Hepatocyte (in vitro differentiated cells): Measurements from ENCODE around the gene UXT. TPM values are rescaled to one million over a fixed set of nuclear protein-coding genes. Genes with fewer than 3 reads are reported as not detected.

Experiments
- DNase-seq: peaks from one replicate; pipeline ENCODE4 v3.0.0-alpha.2; 2016; ENCODE audit warnings: low spot score
- H2AFZ ChIP-seq: fragments of 200-600 bp; sonication (generic); 2 replicates; pipeline ENCODE4 v1.6.0; 2016; ENCODE audit warnings: antibody characterized with exemption, mild to moderate bottlenecking
- H3K27ac ChIP-seq: fragments of 200-600 bp; sonication (generic); 2 replicates; pipeline ENCODE4 v1.5.1; 2016; ENCODE audit warnings: mild to moderate bottlenecking
- H3K27me3 ChIP-seq: fragments of 200-600 bp; sonication (generic); 2 replicates; pipeline ENCODE4 v1.6.1; 2016
- H3K36me3 ChIP-seq: fragments of 200-600 bp; sonication (generic); replicated peaks from 2 replicates; pipeline ENCODE4 v1.5.1; 2016; ENCODE audit warnings: low read depth; ENCODE audit not compliant: insufficient read depth
- H3K4me1 ChIP-seq: fragments of 200-600 bp; sonication (generic); 2 replicates; pipeline ENCODE4 v1.5.1; 2016; ENCODE audit warnings: mild to moderate bottlenecking, moderate library complexity; ENCODE audit not compliant: insufficient read depth
- H3K4me2 ChIP-seq: fragments of 200-600 bp; sonication (generic); 2 replicates; pipeline ENCODE4 v1.6.0; 2016
- H3K4me3 ChIP-seq: fragments of 200-600 bp; sonication (generic); 2 replicates; pipeline ENCODE4 v1.5.1; 2016; ENCODE audit warnings: mild to moderate bottlenecking
- H3K79me2 ChIP-seq: fragments of 200-600 bp; sonication (generic); 2 replicates; pipeline ENCODE4 v1.6.0; 2017; ENCODE audit warnings: mild to moderate bottlenecking
- H3K9me2 ChIP-seq: fragments of 200-600 bp; sonication (generic); replicated peaks from 2 replicates; pipeline ENCODE4 v1.6.0; 2017; ENCODE audit warnings: mild to moderate bottlenecking; ENCODE audit not compliant: insufficient read depth
- H3K9me3 ChIP-seq: fragments of 200-600 bp; sonication (generic); 2 replicates; pipeline ENCODE4 v1.5.1; 2016; ENCODE audit warnings: low read depth, mild to moderate bottlenecking
- H4K20me1 ChIP-seq: fragments of 200-600 bp; sonication (generic); 2 replicates; pipeline ENCODE4 v1.6.0; 2016; ENCODE audit warnings: mild to moderate bottlenecking; ENCODE audit not compliant: insufficient read depth, poor library complexity, severe bottlenecking
- CTCF ChIP-seq: fragments of 200-600 bp; sonication (generic); IDR thresholded peaks from 2 replicates; pipeline ENCODE4 v1.5.1; 2016; ENCODE audit warnings: antibody characterized with exemption, mild to moderate bottlenecking; ENCODE audit not compliant: poor library complexity
- EZH2 ChIP-seq: fragments of 200-600 bp; sonication (generic); IDR thresholded peaks from 2 replicates; pipeline ENCODE4 v1.6.1; 2016; ENCODE audit warnings: antibody characterized with exemption, mild to moderate bottlenecking, borderline replicate concordance
- EZH2phosphoT487 ChIP-seq: fragments of 200-600 bp; sonication (generic); IDR thresholded peaks from one replicate; pipeline ENCODE4 v1.6.1; 2018; ENCODE audit warnings: antibody characterized with exemption, mild to moderate bottlenecking, low read depth, moderate library complexity; ENCODE audit not compliant: unreplicated experiment, severe bottlenecking
- WGBS: methylation state at CpG from one replicate; pipeline ENCODE4 v1.1.6; 2016; ENCODE audit warnings: low lambda C conversion rate; ENCODE audit errors: missing lambda C conversion rate; 5-methylcytosine and 5-hydroxymethylcytosine counted together
- polyA plus RNA-seq: library from polyadenylated mRNA; unstranded; fragments of >200 nt; fragmentation: Nextera tagmentation; extraction: Ambion mirVana; gene quantifications from 2 replicates; pipeline ENCODE4 v1.2.1, GENCODE V29; 2016
- total RNA-seq: library from RNA; depleted of rRNA; stranded (reverse); fragments of >200 nt; gene quantifications from 2 replicates; pipeline ENCODE4 v1.2.3, GENCODE V29; 2014

Gene UXT
- total and polyA plus RNA-seq, 2 experiments from 2014 or later = 96.1 to 141 TPM

GRCh38 chrX:47650164-47651042, 8.6 kb downstream of the UXT start, which contains the start of gene ELK1:
ELK1 (minus strand) TSS chrX:47650563; CDS start chrX:47641441, 9,122 bp downstream.
- peaks cover 3% of the 10 kb centered on the region for H3K4me1 ChIP-seq
- no peak for TF ChIP-seq EZH2phosphoT487
- no peak for TF ChIP-seq CTCF
- TF ChIP-seq EZH2 = no peak
- H3K4me2 ChIP-seq = peak within 1 kb of the TSS; percentile 77
- H4K20me1 ChIP-seq = no peaks in the 10 kb centered on the region
- 42% methylated on average over 52 of the region's 65 CpGs for WGBS
- DNase-seq = peak; percentile 95
- no peaks in the 10 kb centered on the region for H3K9me2 ChIP-seq
- H3K27ac ChIP-seq = peak within 1 kb of the TSS; percentile 91
- no peak within 1 kb of the TSS for H2AFZ ChIP-seq
- no peaks in the 10 kb centered on the region for H3K27me3 ChIP-seq
- H3K36me3 ChIP-seq = no peaks in the 10 kb centered on the region
- H3K79me2 ChIP-seq = peaks cover 18% of the 10 kb centered on the region
- H3K4me3 ChIP-seq = peak within 1 kb of the TSS; percentile 36
- no peaks in the 10 kb centered on the region for H3K9me3 ChIP-seq

- Histone ChIP-seq H3K79me2 (peaks cover 18% of the 10 kb centered on the region), H4K20me1 (no peaks in the 10 kb centered on the region), H3K36me3 (no peaks in the 10 kb centered on the region), H3K4me1 (peaks cover 3% of the 10 kb centered on the region), H3K9me3 (no peaks in the 10 kb centered on the region), H2AFZ (no peak overlapping the region), H3K9me2 (no peaks in the 10 kb centered on the region), H3K27ac (peak overlapping the region; percentile 91), H3K4me3 (peak overlapping the region; percentile 36), H3K4me2 (peak overlapping the region; percentile 77), H3K27me3 (no peaks in the 10 kb centered on the region)
- no peak for DNase-seq
- no peak for TF ChIP-seq CTCF
- TF ChIP-seq EZH2phosphoT487 = no peak
- no peak for TF ChIP-seq EZH2
- WGBS = 57% methylated on average over 8 of the region's 11 CpGs
Observed at GRCh38 chrX:47649781-47650163, 9.2 kb downstream of the UXT start.

GRCh38 chrX:47649271-47649670, 9.7 kb downstream of the UXT start:
- no peak for DNase-seq
- no peaks in the 10 kb centered on the region for H4K20me1 ChIP-seq
- H3K36me3 ChIP-seq = no peaks in the 10 kb centered on the region
- 61% methylated on average over 8 of the region's 8 CpGs for WGBS
- peaks cover 18% of the 10 kb centered on the region for H3K79me2 ChIP-seq
- peak overlapping the region; percentile 6 for H3K4me3 ChIP-seq
- H2AFZ ChIP-seq = no peak overlapping the region
- no peak for TF ChIP-seq EZH2
- TF ChIP-seq EZH2phosphoT487 = no peak
- no peak for TF ChIP-seq CTCF
- H3K27me3 ChIP-seq = no peaks in the 10 kb centered on the region
- no peaks in the 10 kb centered on the region for H3K9me3 ChIP-seq
- H3K4me2 ChIP-seq = peak overlapping the region; percentile 77
- H3K9me2 ChIP-seq = no peaks in the 10 kb centered on the region
- H3K4me1 ChIP-seq = peaks cover 3% of the 10 kb centered on the region
- no peak overlapping the region for H3K27ac ChIP-seq
